Right lung (tissue), 5 donors: ENCODE results near the gene SERPINA3. TPM values are rescaled to one million over a fixed set of nuclear protein-coding genes. Genes with fewer than 3 reads are reported as not detected.

Experiments
- DNase-seq, 2 donors: peaks; one replicate each; pipeline ENCODE4 v3.0.0-alpha.2; 2013
- polyA plus RNA-seq, 5 donors: library from polyadenylated mRNA; unstranded; fragments of 120-200 nt; gene quantifications; one replicate each; pipeline versions ENCODE4 v1.2.1 to v1.2.3, GENCODE V29; 2013; ENCODE audit warnings: inconsistent platforms in 1 of 5, low replicate concordance in 1 of 5; ENCODE audit not compliant: insufficient read length in 5 of 5, insufficient read depth in 1 of 5

SERPINA3 gene
- polyA plus RNA-seq, 5 donors: 1.0 to 2.4 (median 1.5) TPM

DNA sequence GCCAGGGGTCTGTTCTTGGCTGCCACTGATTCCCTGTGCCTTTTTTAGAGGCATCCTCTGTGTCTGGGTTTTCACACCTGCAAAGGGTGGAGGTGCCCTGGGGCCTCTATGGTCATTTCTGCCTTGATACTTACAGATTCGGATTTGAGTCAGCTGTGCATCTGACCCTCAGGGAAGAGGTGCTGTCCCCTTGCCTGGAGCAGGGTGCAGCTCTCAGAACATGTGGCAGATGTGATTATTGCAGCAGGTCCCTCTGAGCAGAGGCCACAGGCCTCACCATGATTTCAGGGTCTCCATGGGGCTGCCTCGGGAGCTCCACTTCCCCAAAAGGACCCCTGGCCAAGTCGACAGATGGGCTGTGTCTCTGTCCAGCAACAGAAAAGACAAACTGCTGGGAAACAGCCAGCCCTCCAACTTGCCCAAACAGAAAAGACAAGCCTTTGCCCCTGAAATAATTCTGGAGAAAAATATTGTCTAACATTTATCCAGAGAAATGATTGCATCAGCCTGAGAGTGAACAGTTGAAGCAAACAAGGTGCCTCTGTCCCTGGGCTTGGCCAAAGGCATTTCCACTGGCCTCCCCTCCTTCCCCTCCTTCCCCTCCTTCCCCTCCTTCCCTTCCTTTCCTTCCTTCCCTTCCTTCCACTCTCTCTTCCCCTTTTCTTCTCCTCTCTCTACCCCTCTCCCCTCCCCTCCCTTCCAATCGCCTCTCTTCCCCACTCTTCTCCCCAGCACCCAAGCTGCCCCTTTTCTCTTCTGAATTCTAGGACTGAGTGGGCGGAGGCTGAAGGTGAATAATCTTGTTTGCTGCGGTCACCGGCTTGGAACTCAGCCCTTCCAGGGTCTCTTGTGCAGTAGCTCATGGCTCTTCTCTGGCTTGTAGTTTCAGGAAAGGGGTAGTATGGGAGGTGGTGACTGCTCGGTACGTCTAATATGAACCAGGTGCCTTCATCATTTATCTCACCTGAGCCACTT, 676 bp downstream of the SERPINA3 start:
- DNase-seq: peak; percentile 77 to 78

DNA sequence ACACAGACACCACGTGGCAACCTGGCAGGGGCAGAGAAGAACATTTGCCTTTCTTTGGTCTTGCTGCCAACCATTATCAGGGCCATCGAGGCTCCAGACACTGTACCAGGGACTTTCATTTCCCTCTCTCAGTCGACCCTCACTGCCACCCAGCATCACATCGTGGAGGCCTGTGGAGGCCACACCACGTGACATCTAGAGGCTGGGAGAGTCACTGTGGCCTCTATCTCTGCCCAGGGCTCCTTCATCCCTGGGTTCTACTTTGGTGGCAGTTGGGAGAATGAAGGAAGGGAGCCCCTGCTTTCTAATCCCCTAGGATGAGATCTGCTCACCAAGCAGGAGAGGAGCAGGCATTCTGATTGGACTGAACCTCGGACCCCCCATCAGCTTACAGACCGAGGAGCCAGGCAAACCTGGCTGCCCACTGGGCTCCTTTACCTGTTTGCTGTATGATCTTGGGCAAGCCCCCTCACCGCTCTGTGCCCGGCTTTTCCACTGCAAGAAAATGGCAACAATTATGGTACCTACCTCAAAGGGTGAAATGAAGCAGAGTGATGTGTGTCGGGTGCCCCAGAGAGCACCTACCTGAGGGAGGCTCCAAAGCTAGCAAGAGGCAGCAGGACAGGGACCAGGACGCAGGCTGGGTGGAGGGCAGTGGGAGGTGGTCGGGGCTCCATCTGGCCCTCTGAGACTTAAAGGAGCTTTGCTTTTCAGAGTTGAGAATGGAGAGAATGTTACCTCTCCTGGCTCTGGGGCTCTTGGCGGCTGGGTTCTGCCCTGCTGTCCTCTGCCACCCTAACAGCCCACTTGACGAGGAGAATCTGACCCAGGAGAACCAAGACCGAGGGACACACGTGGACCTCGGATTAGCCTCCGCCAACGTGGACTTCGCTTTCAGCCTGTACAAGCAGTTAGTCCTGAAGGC, 1.8 kb downstream of the SERPINA3 start:
- DNase-seq: no peak

DNA sequence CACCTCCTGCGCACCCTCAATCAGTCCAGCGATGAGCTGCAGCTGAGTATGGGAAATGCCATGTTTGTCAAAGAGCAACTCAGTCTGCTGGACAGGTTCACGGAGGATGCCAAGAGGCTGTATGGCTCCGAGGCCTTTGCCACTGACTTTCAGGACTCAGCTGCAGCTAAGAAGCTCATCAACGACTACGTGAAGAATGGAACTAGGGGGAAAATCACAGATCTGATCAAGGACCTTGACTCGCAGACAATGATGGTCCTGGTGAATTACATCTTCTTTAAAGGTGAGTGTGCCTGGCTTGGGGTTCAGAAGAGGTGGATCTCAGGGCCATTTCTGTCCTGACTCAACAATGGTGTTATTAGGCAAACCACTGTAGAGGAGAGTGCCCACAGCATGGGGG, 2.6 kb downstream of the SERPINA3 start:
- no peak for DNase-seq

DNA sequence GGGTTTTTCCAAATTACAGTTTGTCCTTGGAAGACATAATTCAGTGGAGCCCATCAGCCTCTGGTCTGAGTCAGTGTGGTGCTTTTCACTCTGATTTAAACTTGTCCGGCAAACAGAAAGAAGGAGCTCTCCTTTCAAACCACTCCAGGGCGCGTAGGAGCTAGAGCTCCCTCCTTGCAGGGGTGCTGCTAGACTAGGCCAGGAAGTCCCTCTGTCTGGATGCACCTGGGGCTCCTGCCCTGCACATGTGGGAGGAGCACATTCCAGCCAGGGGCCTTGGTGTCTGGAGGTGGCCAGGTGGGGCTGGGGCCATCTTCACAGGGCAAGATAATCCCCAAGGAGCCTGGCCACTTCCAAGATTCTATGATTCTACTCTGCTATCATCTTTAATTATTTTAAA, 3.1 kb downstream of the SERPINA3 start:
- no peak for DNase-seq

DNA sequence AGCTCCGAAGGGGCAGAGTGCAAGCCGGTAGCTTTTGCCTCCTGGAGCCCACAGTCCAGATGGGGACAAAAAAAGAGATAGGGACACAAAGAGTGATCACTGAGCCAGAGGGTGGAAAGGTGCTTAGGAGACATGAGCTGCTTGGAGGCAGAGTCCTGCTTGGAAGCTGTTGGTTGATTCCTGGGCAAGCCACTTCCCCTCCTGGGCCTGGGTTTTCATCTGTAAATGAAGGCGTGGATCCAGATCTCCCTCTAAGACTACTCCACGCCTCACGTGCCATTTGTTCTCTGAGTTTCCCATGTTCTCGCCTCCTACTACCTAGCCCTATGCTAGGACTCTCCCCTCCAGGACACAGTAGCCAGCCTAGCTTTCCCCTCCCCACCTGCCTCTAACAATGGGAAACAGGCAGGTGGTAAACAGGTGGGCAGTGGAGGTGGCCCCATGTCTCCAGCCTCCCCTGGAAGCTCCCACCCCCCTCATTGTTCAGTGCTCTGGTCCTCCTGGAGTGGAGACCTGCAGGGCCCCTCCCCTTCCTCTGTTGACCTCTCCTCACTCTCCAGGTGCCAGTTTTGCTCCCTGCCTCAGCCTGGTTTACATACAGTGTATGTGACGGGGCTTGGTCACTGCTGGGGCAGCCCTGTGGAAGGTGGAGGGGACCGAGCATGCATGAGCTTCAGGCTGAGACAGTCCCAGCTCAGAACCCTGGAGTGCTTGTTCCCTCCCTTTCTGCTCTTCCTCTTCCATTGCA, 3.8 kb downstream of the SERPINA3 start:
- DNase-seq: no peak

DNA sequence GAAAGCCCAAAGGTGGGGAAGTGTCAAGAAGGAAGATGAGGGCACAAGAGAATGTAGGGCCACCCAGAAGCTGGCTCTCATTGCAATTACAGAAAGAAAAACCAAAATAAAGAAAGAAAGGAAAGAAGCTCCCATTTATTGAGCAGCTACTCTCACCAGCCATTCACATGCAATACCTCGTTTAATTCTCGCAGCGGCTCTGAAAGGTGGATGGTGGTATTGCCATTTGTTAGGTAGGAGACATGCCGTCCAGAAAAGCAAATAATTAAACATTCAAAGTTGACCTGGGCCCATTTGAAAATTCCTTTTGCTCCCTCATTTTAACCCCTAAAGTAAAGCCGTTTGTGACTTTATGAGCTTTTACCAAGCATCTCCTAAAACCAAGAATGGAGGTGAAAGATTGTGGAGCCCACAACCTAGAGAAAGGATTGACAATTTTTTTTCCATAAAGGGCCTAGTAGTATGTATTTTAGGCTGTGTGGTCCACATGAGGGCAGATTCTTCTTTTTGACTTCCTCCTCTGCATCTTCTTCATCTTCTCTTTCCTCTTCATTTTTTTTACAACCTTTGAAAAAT, 5.3 kb downstream of the SERPINA3 start:
- no peak for DNase-seq

DNA sequence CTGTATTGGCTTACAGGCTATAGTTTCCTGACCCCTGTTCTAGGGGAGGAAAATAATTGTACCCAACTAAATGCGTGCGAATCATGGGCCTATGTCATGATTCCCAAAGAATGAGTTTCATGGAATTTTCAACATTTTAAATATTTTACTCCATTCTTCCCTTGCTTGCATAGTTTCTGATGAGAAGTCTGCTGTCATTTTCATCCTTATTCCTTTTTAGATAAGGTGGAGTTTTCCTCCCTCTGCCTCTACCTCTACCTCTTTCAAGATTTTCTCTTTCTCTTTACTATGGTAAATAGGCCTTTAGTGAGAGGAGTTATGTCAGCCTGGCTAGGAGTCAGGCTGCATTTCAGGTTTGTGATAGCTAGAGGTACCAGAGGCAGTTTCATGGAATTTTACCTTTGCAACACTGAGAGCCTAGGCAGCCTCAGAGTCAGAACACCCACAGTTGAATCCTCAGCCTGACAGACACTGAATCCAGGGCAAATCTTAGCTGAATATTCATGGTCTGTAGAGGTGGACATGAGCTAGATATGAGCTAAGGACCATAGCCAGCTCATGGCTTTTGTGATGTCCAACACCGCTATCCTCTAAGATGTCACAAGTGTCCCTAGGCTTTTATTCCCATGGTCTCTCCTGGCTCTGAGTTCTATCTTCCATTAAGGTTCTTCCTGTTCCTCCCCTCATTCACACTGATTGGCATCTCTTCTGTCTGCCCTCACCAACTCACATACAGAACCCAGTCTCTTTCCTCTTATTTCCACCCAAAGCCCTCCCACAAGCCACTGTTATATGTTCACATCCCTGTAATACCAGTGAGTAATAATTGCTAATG, 6.0 kb downstream of the SERPINA3 start:
- DNase-seq: no peak

DNA sequence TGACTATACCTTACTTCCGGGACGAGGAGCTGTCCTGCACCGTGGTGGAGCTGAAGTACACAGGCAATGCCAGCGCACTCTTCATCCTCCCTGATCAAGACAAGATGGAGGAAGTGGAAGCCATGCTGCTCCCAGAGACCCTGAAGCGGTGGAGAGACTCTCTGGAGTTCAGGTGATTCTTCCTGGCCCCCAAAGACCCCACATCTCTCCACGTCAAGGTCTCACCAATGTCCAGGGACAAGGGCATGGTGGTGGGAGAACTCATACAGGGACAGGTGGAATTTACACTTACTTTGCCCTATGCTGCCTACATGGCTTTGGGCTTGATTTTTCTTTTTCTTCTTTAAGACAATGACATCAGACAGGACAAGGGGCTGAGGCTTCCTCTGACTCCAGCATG, 7.1 kb downstream of the SERPINA3 start:
- DNase-seq: no peak

DNA sequence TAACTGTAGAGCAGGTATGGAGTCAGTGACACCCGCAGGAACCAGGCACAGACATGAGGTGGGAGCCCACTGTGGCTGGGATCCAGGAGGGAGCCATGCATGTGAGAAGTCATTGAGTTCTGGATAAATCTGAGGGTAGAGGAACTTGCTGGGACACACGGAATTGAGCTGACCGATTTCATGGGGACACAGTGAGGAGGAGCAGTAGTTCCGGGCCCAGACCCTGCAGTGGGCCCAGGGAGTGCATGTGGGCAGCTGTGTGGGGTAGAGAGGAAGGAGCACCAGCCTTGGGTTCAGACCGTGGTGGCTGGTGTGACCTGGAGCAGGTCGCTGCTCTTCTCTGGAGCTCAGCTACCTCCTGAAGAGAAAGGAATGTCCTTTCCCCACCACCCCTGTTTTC, 8.4 kb downstream of the SERPINA3 start:
- DNase-seq: no peak

DNA sequence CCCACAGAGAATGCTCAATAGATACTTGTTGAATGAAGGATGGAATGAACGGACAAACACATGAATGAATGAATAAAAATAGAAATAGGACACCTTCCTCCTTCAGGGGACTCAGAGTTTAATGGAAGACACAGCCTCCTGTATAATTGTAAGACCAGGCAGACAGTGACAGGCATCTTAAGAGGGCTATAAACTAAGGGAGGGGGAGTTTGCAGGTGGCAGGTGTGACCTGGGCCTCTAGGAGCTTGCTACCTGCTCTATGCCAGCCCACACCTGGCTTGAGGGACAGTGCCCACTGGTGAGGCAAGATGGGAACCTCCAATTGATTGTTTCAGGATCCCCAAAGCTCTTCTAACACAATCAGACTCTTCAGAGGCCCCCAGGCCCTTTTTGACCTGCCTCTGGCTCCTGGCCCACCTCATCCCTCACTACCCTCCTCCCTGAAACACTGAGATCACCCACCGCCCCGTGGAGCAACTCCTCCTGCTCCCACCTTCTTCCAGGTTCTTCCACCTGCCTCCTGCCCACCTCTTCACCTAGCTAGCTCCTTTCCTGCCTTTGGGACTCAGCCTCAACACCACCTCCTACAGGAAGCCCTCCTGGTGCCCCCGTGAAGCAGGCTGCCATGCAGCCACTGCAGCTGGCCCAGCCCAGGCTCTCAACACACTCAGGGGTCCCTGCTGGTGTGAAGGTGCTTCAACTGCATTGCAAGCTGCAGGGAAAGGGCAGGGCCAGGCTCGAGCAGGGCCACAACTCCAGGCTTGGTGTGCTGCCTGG, 9.4 kb downstream of the SERPINA3 start:
- DNase-seq: no peak

DNA sequence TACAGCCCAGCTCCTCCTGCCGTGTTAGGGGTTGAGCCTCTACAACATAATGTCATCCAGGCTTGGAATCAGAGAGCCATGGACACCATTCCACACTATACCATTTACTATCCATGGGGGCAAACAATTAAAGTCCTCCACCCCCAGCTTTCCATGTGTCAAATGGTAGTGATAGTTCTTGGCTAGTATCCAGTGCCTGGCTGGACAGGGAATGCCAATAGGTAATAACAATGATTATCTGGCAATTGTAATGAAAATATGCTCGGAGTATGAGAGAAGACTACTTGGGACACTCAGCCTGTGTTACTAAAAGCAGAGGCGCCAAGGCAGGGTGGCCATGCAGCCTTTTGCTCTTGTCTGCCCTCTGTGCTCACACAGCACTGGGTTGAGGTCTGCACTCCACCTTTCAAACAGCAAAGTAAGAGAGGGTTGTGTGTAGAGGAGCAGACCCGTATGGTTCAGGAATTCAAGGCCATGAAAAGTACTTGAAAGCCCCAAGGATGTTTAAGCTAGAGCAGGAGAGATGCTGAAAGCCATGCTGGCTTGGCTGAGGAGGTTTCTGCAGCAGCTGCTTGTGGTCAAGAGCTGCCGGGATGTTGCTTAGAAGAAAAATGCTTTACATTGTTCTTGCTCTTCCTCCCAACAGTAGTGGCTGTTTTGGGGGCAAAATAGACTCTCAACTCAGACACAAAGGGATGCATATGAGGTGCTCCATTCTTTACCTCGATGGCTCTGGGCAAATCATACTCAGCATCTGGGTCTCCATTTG, 10.6 kb downstream of the SERPINA3 start:
- no peak for DNase-seq

DNA sequence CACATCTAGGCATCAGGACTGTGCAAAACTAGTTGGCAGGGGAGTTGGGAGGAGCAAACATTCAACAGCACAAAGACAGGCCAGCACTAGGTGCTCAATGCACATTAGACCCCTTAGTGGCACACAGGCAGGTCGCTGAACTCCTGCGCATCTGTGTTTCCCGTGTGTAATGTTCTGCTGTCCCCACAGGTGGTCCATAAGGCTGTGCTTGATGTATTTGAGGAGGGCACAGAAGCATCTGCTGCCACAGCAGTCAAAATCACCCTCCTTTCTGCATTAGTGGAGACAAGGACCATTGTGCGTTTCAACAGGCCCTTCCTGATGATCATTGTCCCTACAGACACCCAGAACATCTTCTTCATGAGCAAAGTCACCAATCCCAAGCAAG, 11.2 kb downstream of the SERPINA3 start:
- DNase-seq: no peak

DNA sequence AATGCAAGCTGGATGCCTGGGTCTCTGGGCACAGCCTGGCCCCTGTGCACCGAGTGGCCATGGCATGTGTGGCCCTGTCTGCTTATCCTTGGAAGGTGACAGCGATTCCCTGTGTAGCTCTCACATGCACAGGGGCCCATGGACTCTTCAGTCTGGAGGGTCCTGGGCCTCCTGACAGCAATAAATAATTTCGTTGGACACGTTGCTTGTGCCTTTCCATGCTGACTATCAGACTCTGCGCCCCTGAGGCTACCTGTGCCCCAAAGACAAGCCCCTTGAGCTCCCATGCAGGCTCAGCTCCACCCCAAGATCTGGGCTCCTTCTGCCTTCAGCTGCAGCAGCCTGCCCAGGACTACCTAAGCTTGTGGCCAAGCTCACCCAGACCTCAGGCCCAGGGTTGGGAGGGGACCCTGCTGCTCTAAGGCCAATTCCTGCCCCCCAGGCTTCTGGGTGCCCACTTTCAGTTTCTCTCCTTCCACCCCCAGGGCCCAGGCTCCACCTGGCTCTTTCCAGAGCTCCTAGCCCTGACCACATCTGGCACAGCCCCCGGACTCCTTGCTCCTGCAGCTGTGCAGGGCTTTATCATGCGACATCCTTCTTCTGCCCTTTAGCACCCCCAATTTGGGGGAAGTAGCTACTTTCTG, 11.8 kb downstream of the SERPINA3 start:
- DNase-seq: no peak

DNA sequence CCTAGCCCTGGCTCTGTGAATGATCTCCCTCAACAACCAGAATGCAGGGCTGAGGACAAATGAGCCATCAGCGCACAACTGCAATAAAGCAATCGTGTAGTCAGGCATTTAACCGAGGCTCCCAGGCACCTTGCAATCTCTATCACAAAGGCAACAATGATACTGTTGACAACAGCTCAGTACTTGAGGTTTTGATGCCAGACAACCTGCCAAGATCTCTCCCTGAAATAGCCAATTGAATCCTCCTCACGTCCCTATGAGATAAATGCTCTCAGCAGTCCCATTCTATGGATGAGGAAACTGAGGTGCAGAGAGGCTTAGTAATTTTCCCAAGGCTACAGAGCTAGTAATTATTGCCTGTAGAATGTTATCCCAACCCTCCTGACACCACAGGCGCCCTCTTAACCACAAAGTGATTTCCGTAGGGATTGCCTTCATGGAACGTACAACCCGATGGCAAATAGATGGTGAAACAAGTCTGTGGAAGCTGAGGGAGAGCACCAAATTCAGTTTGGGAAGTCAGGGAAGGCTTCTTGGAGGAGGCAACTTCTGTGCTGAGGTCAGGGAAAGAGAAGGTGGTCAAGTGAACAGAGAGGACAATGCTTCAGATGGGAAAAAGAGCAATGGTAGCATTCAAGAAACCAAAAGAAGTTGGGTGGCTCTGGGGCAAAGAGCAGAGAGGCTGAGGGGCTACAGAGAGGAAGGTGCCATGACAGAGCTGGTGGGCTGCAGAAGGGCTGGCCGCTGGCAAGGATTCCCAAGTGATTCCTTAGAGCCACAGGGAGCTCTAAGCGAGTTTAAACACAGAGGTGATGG, 12.6 kb downstream of the SERPINA3 start:
- DNase-seq: no peak

DNA sequence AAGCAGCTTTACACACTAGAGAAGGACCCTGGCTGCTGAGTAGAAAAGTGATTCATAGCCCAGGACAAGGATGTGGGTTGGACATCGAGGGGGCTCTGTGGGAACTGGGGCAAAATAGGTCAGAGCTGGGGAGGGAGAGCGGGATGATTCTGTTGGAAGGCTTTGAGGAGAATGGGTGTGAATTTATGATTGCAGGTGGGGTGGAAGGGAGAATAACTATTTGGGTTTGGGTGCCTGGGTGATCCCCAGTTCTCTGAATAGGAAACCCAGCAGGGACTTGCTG, 13.1 kb downstream of the SERPINA3 start:
- DNase-seq: no peak

DNA sequence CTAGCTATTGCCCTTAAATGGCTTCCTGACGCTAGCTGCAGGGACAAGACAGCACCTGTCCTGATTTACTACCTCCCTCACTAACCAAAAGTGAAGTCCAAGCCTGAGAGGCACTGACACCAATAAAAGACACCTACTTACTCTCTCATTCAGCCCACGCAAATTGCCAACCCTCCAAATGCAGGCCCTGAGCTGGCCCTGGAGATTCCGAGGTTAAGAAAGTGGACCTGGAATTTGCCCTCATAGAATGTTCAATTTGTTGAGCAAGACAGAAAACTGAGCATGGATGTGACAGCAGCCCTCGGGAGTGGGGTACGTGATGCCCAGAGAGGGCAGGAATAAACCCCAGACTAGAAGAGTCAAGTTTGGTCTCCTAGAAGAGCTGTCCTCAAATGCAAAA, 16.4 kb downstream of the SERPINA3 start:
- DNase-seq: no peak

DNA sequence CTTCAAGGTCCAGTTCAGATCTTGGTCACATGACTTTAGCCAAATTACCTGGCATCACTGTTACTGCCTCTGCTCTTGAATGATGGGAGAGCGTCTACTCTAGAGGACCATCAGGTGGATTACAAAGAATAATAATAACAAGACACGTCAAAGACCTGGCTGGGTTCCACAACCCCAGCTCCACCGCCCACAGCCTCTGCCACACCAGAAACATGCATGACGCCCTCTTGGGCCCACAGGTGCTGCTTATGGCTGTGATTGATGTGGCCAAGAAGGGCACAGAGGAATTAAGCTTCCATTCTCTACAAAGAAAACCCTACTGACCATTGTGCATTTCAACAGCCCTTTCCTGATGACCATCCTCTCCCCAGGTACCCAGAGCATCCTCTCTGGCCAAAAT, 18.2 kb downstream of the SERPINA3 start:
- no peak for DNase-seq

DNA sequence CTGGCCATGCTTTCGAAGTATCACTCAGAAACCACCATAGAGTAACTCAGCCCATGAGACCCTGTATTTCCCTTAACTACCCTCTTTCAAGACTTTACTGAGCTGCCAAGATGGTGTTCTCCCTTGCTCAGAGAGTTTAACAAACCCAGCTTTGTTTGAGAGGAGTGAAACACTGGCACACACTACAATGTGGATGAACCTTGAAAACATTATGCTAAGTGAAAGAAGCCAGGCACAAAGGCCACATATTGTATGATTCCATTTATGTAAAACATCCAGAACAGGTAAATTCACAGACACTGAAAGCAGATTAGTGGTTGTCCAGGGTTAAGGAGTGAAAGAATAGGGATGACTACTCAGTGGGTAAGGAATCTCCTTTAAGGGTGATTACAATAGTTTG, 18.9 kb downstream of the SERPINA3 start:
- DNase-seq: no peak
